ENCODE results near the gene BICRAL. TPM values are rescaled to one million over a fixed set of nuclear protein-coding genes. Genes with fewer than 3 reads are reported as not detected.

BICRAL gene
- total and polyA plus RNA-seq, 4 donors: 13.1 to 17.0 (median 13.9) TPM

DNA sequence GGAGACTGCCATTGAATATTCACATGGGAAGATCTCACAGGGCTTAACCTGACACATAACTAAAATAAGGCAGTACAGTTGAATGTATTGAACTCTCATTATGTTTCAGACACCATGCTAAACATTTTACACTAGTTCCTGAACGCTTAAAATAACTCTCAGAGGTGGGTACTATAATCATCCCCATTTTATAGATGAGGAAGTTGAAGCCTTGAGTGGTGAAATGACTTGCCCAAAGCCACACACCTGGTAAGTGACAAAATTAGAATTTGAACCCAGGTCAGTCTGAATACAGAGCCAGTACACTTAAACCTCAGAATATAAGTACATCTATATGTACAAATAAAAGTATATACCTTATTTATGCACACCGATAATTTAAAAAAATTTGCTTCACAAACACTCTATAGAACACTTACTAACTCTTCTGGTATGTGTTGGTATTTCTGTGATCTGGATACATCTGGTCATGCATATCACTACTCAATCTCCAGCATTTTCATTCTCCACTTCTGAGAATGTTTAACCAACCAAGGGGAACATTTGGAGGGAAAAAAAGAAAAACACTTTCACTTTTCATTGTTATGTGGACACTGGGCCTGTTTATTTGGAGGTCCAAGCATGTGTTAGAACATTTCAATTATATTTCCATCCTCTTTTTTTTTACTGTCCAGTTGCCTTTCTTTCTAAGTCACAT lies 4.6 kb upstream of the BICRAL start:
- Histone ChIP-seq H3K4me1 (ENCODE audit: control insufficient read depth, insufficient read depth, low read length) (peaks cover 8% of the 10 kb centered on the region), H3K27me3 (ENCODE audit: control insufficient read depth, insufficient read depth, low read length) (no peaks in the 10 kb centered on the region), H3K9me3 (ENCODE audit: control insufficient read depth, insufficient read depth, low read length) (no peaks in the 10 kb centered on the region), H3K4me3 (ENCODE audit: low read depth, low read length) (no peak overlapping the region), H3K27ac (ENCODE audit: low read depth, low read length) (no peak overlapping the region), H3K36me3 (ENCODE audit: control insufficient read depth, insufficient read depth, low read length) (no peaks in the 10 kb centered on the region)
- WGBS (ENCODE audit: insufficient coverage): no CpG with 5 or more reads among the region's 2 CpGs
- DNase-seq (ENCODE audit: low read depth in 4 of 6, low spot score in 6 of 6): no peak

GRCh38 chr6:42778122-42778521 lies 3.7 kb upstream of the BICRAL start:
- Histone ChIP-seq H3K4me3 (ENCODE audit: low read depth, low read length) (no peak overlapping the region), H3K27me3 (ENCODE audit: control insufficient read depth, insufficient read depth, low read length) (no peaks in the 10 kb centered on the region), H3K27ac (ENCODE audit: low read depth, low read length) (no peak overlapping the region), H3K36me3 (ENCODE audit: control insufficient read depth, insufficient read depth, low read length) (no peaks in the 10 kb centered on the region), H3K4me1 (ENCODE audit: control insufficient read depth, insufficient read depth, low read length) (peaks cover 8% of the 10 kb centered on the region), H3K9me3 (ENCODE audit: control insufficient read depth, insufficient read depth, low read length) (no peaks in the 10 kb centered on the region)
- no peak for DNase-seq (ENCODE audit: low read depth in 4 of 6, low spot score in 6 of 6)
- WGBS (ENCODE audit: insufficient coverage): 67% methylated on average over 1 of the region's 2 CpGs

DNA sequence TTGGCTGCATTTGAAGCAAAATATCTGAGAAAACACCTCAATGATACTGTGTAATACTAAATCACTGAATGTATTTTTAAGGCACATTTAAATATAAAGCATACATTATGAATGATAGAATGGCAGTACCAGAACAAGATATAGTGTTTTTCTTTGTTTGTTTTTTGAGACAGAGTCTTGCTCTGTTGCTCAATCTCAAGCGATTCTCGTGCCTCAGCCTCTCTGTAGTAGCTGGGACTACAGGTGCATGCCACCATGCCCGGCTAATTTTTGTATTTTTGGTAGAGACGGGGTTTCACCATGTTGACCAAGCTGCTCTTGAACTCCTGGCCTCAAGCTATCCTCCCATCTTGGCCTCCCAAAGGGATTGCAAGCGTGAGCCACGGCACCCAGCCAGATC lies 2.3 kb upstream of the BICRAL start:
- Histone ChIP-seq H3K27me3 (ENCODE audit: control insufficient read depth, insufficient read depth, low read length) (no peaks in the 10 kb centered on the region), H3K27ac (ENCODE audit: low read depth, low read length) (no peak overlapping the region), H3K4me3 (ENCODE audit: low read depth, low read length) (no peak overlapping the region), H3K36me3 (ENCODE audit: control insufficient read depth, insufficient read depth, low read length) (no peaks in the 10 kb centered on the region), H3K4me1 (ENCODE audit: control insufficient read depth, insufficient read depth, low read length) (peaks cover 8% of the 10 kb centered on the region), H3K9me3 (ENCODE audit: control insufficient read depth, insufficient read depth, low read length) (no peaks in the 10 kb centered on the region)
- WGBS (ENCODE audit: insufficient coverage): 94% methylated on average over 6 of the region's 6 CpGs
- DNase-seq (ENCODE audit: low read depth in 4 of 6, low spot score in 6 of 6): no peak

DNA sequence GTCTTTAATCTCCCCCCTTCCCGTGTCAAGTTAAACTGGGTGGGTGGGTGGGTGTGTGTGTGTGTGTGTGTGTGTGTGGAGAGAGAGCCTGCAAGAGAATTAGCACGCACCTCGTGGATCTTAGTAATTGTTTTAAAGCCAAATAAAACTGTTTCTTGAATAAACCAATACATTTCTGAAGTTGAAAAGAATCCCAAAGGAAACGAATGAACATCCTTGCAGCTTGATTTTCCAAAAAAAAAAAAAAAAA lies 381 bp upstream of the BICRAL start:
- Histone ChIP-seq H3K36me3 (ENCODE audit: control insufficient read depth, insufficient read depth, low read length) (no peaks in the 10 kb centered on the region), H3K4me3 (ENCODE audit: low read depth, low read length) (peak overlapping the region; percentile 60), H3K9me3 (ENCODE audit: control insufficient read depth, insufficient read depth, low read length) (no peaks in the 10 kb centered on the region), H3K4me1 (ENCODE audit: control insufficient read depth, insufficient read depth, low read length) (peaks cover 18% of the 10 kb centered on the region), H3K27me3 (ENCODE audit: control insufficient read depth, insufficient read depth, low read length) (no peaks in the 10 kb centered on the region), H3K27ac (ENCODE audit: low read depth, low read length) (peak overlapping the region; percentile 52)
- WGBS (ENCODE audit: insufficient coverage): no CpG with 5 or more reads among the region's 4 CpGs
- peak in 1 of 6 donors; percentile 67 for DNase-seq (ENCODE audit: low read depth in 4 of 6, low spot score in 6 of 6)

DNA sequence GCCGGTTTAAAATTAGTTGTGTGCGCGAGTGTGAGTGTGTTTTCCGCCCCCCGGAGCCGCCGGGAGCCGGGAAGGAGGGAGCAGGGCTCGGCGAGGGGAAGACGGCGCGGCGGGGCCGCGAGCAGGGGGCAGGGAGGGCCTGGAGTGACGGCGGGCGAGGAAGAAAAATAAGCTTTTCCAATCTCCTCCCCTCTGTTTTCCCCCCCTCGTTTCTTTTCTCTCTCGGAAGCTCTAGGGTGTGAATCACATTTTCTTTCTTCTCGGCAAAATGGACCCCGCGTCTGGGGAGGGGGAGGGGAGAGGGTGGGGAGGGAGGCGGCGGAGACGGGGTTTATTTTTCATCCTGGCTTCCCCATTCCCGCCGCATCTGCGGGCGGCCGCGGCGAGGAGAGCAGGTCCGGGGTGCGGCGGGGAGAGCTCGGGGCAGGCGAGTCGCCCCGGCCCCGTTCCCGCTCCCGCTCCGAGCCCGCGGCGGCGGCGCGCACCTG lies 881 bp downstream of the BICRAL start:
- WGBS (ENCODE audit: insufficient coverage): 0% methylated on average over 37 of the region's 51 CpGs
- H3K4me3 ChIP-seq (ENCODE audit: low read depth, low read length): peak overlapping the region; percentile 60
- DNase-seq (ENCODE audit: low read depth in 4 of 6, low spot score in 6 of 6): peak in 5 of 6 donors; percentile 77 to 97 (median 83)
- H3K27me3 ChIP-seq (ENCODE audit: control insufficient read depth, insufficient read depth, low read length): no peaks in the 10 kb centered on the region
- no peaks in the 10 kb centered on the region for H3K36me3 ChIP-seq (ENCODE audit: control insufficient read depth, insufficient read depth, low read length)
- peaks cover 21% of the 10 kb centered on the region for H3K4me1 ChIP-seq (ENCODE audit: control insufficient read depth, insufficient read depth, low read length)
- peak overlapping the region; percentile 98 for H3K27ac ChIP-seq (ENCODE audit: low read depth, low read length)
- H3K9me3 ChIP-seq (ENCODE audit: control insufficient read depth, insufficient read depth, low read length): no peaks in the 10 kb centered on the region

DNA sequence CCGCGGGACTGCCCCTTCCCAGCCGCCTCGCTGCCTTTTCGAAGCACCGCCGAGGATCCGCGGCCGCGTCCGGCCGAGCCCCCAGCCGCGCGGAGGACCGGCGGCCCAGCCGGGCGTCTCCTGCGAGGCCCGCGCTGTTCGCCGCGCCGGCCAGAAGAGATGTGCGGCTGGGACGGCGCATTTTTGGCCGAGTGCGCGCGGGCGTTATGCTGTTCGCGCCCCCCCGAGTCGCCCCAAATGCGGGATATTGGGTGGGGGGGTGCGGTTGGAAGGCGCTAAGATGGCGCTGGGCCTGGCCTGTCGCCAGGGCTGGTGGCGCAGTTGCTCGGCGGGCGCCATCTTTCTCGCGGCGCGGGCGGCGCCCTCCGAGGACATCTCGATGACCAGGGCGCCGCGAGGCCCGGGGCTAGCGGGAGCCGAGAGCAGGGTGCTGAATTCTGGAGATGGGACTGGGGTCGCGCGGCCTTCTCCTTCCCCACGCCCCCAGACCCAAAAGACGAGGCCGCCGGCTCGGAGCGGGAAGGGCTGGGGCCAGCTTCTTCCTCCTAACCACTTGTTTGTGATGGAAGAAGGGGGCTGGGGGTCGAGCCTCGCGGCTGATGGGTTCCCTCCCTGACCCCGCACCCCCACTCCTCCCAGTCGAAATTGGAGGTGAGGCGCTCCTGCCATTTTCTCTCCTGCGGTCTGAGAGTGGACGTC lies 1.5 kb downstream of the BICRAL start:
- Histone ChIP-seq H3K4me3 (ENCODE audit: low read depth, low read length) (peak overlapping the region; percentile 60), H3K9me3 (ENCODE audit: control insufficient read depth, insufficient read depth, low read length) (no peaks in the 10 kb centered on the region), H3K36me3 (ENCODE audit: control insufficient read depth, insufficient read depth, low read length) (peaks cover under 1% of the 10 kb centered on the region), H3K4me1 (ENCODE audit: control insufficient read depth, insufficient read depth, low read length) (peaks cover 24% of the 10 kb centered on the region), H3K27ac (ENCODE audit: low read depth, low read length) (peak overlapping the region; percentile 98), H3K27me3 (ENCODE audit: control insufficient read depth, insufficient read depth, low read length) (no peaks in the 10 kb centered on the region)
- peak in 5 of 6 donors; percentile 57 to 96 (median 78) for DNase-seq (ENCODE audit: low read depth in 4 of 6, low spot score in 6 of 6)
- WGBS (ENCODE audit: insufficient coverage): under 1% methylated on average over 73 of the region's 79 CpGs

DNA sequence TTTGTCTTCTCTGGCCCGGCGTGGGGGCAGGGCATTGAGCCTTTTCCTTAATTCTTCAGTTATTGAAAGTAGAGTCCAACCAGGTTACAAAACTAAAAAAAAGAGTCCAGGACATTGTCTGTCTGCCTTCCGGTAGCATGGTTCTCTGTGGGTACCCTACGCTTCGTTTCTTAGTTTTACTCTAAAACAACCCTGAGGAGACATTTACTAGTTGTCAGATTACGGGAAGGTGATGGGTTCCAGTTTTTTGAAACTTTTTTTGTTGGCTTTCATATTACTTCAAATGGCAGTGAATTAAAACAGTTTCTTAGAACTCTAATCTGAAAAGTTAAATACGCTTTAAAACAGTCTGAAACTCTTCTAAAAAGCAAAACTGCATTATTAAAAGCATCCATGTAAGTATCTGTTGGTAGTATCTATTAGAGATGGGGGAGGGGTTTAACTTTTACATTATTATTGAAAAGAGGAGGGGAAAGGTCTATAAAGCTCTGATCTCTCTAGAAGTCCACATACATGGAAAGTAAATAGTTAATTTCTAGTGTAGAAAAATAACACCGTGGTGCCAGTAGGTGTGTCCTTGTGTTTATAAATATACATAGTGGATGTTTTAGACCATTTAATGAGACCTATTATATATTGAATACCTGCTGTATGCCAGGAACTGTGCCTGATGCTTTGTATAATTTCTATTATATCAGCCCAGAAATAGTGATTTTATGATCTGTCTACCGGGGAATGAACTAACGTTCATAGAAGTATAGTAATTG lies 2.2 kb downstream of the BICRAL start:
- no peaks in the 10 kb centered on the region for H3K27me3 ChIP-seq (ENCODE audit: control insufficient read depth, insufficient read depth, low read length)
- peaks cover 2% of the 10 kb centered on the region for H3K36me3 ChIP-seq (ENCODE audit: control insufficient read depth, insufficient read depth, low read length)
- H3K27ac ChIP-seq (ENCODE audit: low read depth, low read length): peak overlapping the region; percentile 98
- no peaks in the 10 kb centered on the region for H3K9me3 ChIP-seq (ENCODE audit: control insufficient read depth, insufficient read depth, low read length)
- peak in 2 of 6 donors; percentile 46 to 66 for DNase-seq (ENCODE audit: low read depth in 4 of 6, low spot score in 6 of 6)
- no CpG with 5 or more reads among the region's 10 CpGs for WGBS (ENCODE audit: insufficient coverage)
- H3K4me3 ChIP-seq (ENCODE audit: low read depth, low read length): peak overlapping the region; percentile 60
- H3K4me1 ChIP-seq (ENCODE audit: control insufficient read depth, insufficient read depth, low read length): peaks cover 25% of the 10 kb centered on the region

DNA sequence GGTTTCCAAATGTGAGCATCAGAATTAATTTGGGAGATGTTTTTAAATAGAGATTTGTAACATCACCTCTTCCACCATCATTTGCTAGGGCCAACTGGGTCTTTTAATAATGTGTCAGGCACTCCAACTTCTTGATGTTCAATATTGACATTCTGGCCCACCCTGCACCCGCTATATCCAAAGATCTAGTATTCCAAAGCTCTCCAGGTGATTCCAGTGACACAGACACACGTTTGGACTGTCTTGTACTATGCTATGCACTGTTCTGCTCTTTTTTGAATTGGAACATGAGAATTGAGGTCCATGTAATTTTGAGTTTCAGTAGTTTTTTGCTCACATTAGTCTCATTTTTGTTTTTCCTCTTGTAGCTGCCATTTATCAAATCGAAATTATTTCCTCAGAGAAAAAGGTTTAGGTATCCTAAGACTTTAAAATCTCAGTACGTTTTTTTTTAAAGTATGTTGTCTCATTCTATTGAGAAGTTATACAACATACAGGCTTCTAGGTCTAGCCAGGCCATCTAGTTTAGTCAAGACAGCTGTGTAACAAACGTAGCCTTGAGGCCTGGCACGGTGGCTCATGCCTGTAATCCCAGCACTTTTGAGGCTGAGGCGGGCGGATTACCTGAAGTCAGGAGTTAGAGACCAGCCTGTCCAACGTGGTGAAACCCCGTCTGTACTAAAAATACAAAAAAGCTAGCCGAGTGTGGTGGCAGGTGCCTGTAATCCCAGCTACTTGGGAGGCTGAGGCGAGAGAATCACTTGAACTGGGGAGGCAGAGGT lies 3.1 kb downstream of the BICRAL start:
- WGBS (ENCODE audit: insufficient coverage): 67% methylated on average over 3 of the region's 12 CpGs
- peak in 2 of 6 donors; percentile 29 to 36 for DNase-seq (ENCODE audit: low read depth in 4 of 6, low spot score in 6 of 6)
- Histone ChIP-seq H3K9me3 (ENCODE audit: control insufficient read depth, insufficient read depth, low read length) (no peaks in the 10 kb centered on the region), H3K4me3 (ENCODE audit: low read depth, low read length) (peak overlapping the region; percentile 60), H3K4me1 (ENCODE audit: control insufficient read depth, insufficient read depth, low read length) (peaks cover 25% of the 10 kb centered on the region), H3K27me3 (ENCODE audit: control insufficient read depth, insufficient read depth, low read length) (no peaks in the 10 kb centered on the region), H3K27ac (ENCODE audit: low read depth, low read length) (peak overlapping the region; percentile 98), H3K36me3 (ENCODE audit: control insufficient read depth, insufficient read depth, low read length) (peaks cover 2% of the 10 kb centered on the region)

DNA sequence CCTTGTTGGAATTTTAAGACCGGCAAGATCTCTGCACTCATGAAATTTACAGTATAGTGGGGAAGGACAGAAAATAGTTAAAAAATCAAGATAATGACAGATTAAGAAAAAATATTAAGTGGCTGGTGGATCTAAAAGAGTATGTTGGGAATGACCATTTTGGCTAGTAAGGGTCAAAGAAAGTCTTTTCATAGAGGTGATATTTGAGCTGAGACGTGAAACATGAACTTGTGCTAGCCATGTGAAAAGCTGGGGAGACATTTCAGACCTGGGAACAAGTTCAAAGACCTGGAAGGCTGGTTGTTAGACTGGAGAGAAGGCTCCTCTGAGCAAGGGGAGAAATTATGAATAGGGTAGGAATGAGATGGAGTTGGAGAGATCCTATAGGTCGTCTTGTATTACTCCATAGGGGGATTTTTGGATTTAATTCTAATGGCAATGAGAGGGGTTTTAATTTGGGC lies 4.7 kb downstream of the BICRAL start:
- peaks cover 2% of the 10 kb centered on the region for H3K36me3 ChIP-seq (ENCODE audit: control insufficient read depth, insufficient read depth, low read length)
- H3K4me1 ChIP-seq (ENCODE audit: control insufficient read depth, insufficient read depth, low read length): peaks cover 21% of the 10 kb centered on the region
- H3K4me3 ChIP-seq (ENCODE audit: low read depth, low read length): no peak overlapping the region
- WGBS (ENCODE audit: insufficient coverage): 49% methylated on average over 2 of the region's 3 CpGs
- no peaks in the 10 kb centered on the region for H3K9me3 ChIP-seq (ENCODE audit: control insufficient read depth, insufficient read depth, low read length)
- DNase-seq (ENCODE audit: low read depth in 4 of 6, low spot score in 6 of 6): no peak
- H3K27me3 ChIP-seq (ENCODE audit: control insufficient read depth, insufficient read depth, low read length): no peaks in the 10 kb centered on the region
- H3K27ac ChIP-seq (ENCODE audit: low read depth, low read length): no peak overlapping the region

All from spinal cord (tissue), 10 donors.